PC-9 (cell line): ENCODE data around the gene GATA2.

ENCODE experiments used
- EZH2 ChIP-seq: fragments of 200-600 bp; sonication (generic); IDR thresholded peaks from 2 replicates; pipeline ENCODE4 v1.8.0; 2017; ENCODE audit warnings: antibody characterized with exemption, low read depth
- TF ChIP-seq, protein P1 (sequence below): fragments of 200-600 bp; sonication (generic); conservative IDR thresholded peaks from 2 replicates; pipeline ENCODE4 v1.6.1; 2017; ENCODE audit warnings: mixed run types, antibody characterized with exemption, mild to moderate bottlenecking, moderate library complexity

GRCh38 chr3:128462931-128463330 lies 30.1 kb downstream of the GATA2 start:
- TF ChIP-seq, protein P1, sequence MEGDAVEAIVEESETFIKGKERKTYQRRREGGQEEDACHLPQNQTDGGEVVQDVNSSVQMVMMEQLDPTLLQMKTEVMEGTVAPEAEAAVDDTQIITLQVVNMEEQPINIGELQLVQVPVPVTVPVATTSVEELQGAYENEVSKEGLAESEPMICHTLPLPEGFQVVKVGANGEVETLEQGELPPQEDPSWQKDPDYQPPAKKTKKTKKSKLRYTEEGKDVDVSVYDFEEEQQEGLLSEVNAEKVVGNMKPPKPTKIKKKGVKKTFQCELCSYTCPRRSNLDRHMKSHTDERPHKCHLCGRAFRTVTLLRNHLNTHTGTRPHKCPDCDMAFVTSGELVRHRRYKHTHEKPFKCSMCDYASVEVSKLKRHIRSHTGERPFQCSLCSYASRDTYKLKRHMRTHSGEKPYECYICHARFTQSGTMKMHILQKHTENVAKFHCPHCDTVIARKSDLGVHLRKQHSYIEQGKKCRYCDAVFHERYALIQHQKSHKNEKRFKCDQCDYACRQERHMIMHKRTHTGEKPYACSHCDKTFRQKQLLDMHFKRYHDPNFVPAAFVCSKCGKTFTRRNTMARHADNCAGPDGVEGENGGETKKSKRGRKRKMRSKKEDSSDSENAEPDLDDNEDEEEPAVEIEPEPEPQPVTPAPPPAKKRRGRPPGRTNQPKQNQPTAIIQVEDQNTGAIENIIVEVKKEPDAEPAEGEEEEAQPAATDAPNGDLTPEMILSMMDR = no peak
- no peak for TF ChIP-seq EZH2
